NCI-H1105 treated with DMSO at 0.1 percent for 48 hours (cell line): ENCODE measurements around the gene DDX39B.
"Not testable (repeated sequence)": the region's sequence is repeated elsewhere in the genome, so short reads cannot be mapped to it uniquely, and the experiment has no call there.

Experiments
- DNase-seq: peaks from one replicate; lab custom pipeline; 2025; lab: John Stamatoyannopoulos, UW

DDX39B gene

DNA sequence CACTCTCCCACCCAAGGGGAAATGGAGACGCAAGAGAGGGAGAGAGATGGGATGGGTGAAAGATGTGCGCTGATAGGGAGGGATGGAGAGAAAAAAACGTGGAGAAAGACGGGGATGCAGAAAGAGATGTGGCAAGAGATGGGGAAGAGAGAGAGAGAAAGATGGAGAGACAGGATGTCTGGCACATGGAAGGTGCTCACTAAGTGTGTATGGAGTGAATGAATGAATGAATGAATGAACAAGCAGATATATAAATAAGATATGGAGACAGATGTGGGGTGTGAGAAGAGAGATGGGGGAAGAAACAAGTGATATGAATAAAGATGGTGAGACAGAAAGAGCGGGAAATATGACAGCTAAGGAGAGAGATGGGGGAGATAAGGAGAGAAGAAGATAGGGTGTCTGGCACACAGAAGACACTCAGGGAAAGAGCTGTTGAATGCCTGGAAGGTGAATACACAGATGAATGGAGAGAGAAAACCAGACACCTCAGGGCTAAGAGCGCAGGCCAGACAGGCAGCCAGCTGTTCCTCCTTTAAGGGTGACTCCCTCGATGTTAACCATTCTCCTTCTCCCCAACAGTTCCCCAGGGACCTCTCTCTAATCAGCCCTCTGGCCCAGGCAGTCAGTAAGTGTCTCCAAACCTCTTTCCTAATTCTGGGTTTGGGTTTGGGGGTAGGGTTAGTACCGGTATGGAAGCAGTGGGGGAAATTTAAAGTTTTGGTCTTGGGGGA lies 34.3 kb upstream of the DDX39B start:
- no peak for DNase-seq

GRCh38 chr6:31575335-31575901 lies 33.6 kb upstream of the DDX39B start, which contains the start of gene TNF:
TSS of gene TNF (plus strand) at chr6:31575565. CDS start at chr6:31575742, 177 bp downstream.
- DNase-seq: no peak

GRCh38 chr6:31574106-31575061 lies 32.6 kb upstream of the DDX39B start:
- DNase-seq: no peak

GRCh38 chr6:31573239-31574105 lies 31.7 kb upstream of the DDX39B start:
- no peak for DNase-seq

DNA sequence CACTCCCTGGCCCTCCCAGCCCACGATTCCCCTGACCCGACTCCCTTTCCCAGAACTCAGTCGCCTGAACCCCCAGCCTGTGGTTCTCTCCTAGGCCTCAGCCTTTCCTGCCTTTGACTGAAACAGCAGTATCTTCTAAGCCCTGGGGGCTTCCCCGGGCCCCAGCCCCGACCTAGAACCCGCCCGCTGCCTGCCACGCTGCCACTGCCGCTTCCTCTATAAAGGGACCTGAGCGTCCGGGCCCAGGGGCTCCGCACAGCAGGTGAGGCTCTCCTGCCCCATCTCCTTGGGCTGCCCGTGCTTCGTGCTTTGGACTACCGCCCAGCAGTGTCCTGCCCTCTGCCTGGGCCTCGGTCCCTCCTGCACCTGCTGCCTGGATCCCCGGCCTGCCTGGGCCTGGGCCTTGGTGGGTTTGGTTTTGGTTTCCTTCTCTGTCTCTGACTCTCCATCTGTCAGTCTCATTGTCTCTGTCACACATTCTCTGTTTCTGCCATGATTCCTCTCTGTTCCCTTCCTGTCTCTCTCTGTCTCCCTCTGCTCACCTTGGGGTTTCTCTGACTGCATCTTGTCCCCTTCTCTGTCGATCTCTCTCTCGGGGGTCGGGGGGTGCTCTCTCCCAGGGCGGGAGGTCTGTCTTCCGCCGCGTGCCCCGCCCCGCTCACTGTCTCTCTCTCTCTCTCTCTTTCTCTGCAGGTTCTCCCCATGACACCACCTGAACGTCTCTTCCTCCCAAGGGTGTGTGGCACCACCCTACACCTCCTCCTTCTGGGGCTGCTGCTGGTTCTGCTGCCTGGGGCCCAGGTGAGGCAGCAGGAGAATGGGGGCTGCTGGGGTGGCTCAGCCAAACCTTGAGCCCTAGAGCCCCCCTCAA lies 30.5 kb upstream of the DDX39B start, which contains the start of gene LTA:
TSS of gene LTA (plus strand) at position 249 of the 871 bp plus-strand sequence. CDS start at position 703, 454 bp downstream.
- DNase-seq: no peak

DNA sequence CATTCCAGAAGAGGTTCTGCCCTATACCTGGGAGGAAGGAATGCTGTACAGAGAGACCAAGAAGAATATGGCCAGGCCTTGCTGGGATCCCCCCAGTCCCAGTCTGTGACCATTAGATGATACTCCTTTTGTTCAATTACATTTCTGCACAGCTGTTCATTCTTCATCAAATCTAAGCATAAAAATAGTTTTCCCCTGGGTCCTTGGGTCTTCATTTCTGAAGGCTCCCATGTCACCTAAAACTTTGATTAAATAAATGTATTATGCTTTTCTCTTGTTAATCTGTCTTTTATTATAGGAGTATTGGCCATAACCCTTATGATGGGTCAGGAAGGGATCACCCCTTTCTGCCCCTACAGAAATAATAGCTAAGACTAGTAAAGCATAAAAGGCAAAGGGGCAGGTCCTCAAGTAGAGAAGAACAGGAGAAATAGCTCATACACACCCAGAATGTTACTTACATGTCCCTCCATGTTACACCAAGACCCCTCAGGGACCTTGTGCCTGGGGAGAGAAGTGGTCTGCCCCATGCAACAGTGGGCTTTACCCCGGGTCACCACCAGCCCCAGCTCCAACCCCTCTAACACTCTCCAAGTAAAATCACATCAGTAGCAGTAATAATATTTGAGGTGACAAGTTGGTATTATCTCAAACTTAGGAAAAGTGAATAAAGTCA lies 28.2 kb upstream of the DDX39B start:
- DNase-seq: no peak

DNA sequence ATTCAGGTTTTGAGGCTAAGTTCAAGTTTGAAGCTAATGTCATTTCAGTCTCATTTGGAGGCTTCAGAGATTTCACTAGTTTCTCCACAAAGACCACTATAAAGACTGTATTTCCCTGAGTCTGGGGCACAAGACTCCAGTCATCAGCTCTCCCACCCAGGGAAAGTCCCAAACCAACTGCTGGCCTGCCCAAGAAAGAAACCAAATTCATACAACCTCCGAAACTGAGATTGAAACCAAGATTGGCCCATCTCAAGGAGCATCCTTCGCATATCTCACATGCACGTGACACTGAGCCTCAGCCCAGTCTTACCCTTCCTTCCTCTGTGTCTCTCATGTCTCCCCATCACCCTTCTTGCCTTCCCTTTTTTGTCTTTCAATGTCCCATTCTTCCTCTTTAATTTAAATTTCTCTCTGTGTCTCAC lies 26.7 kb upstream of the DDX39B start:
- no peak for DNase-seq

- DNase-seq: no peak
Observed at GRCh38 chr6:31567531-31568370, 25.9 kb upstream of the DDX39B start.

DNA sequence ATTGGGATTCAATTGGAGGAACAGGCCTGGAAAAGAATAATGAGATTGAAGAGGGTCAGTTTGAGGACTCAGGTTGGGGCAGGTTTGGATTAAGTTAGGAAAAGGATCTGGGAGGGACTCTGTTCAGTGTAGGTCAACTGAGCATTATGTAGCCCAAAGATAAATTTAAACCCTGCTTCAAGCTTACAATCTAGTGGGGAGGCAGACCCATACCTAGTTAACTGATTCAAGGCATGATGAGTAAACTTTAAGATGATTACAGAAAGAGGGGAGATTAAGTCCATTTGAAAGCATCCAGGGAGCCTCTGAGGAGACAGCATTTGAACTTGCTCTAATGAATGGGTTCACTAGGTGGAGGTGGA lies 18.9 kb upstream of the DDX39B start:
- no peak for DNase-seq

DNA sequence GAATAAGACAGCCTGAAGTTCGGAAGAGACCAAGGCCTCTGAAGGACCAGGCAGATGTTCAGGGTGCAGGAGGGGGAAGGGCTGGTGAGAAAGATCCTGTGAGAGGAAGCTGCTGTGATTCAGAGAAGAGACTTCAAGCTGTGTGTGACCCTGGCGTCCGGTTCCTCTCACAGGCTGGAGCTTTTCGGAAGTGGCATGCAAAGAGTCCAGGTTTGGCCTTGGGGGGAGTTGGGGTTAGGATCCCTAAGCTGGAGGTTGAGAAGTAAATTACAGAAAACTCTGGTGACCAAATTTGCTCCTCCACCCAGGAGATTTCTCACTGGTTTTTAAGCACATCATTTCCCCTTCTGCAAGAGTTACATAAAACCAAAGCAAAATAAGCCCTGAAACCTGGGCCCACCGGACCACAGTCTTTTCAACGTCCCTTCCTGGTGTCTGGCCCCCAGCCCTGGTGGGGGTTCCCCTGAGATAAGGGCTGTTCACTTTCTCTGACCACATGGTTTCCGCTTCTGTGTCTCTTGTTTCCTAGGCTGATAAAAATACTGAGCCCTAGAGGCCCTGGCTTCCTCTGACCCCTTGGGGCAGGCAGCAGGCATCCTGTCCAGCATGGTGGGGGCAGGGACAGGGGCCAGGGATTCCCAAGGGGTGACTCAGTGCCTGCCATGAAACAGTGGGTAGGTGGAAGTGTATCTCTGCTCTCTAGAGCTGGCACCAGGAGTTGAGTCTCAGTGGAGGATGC lies 18.3 kb upstream of the DDX39B start:
- no peak for DNase-seq

- no peak for DNase-seq
Observed at GRCh38 chr6:31559606-31559957, 17.8 kb upstream of the DDX39B start.

DNA sequence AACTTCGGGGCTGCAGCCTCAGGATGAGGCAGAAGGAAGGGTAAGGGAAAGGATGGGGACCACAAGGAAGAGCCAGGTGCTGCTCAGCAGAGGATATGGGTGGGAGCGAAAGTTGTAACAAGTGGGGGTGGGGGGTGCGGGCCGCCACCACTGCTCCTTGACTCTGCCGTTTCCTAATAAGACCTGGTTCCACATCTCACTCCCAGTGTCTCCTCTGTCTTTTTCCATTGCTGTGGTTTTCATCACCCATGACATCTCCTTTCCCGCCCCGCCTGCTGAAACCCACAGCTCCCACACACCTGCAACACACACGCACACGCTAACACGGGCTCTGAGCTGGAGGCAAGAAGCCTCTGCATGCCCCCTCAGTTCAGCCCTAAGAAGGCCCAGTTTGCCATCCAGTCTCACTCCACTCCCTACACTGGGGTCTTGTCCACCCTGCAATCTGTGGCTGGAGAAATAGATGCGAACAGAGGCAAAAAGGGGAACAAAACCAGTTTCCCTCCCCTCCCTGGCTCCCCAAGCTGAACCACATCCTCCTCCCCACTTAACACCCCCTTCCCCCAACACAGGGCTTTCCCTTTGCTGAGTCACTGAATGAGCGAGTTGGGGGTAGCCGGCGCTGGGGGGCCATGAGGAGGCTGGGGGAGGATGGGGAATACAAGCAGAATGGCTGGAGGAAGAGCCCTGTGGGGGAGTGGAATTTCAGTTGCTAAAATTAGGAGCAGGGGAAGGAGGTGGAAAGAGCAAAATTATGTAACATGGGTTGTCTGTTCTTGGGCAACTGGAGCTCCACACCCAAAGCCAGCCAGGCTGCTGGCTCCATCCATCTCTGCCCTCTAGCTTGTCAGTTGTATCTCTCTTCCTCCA lies 17.1 kb upstream of the DDX39B start:
- no peak for DNase-seq

GRCh38 chr6:31558318-31558625 lies 16.5 kb upstream of the DDX39B start:
- DNase-seq: no peak

DNA sequence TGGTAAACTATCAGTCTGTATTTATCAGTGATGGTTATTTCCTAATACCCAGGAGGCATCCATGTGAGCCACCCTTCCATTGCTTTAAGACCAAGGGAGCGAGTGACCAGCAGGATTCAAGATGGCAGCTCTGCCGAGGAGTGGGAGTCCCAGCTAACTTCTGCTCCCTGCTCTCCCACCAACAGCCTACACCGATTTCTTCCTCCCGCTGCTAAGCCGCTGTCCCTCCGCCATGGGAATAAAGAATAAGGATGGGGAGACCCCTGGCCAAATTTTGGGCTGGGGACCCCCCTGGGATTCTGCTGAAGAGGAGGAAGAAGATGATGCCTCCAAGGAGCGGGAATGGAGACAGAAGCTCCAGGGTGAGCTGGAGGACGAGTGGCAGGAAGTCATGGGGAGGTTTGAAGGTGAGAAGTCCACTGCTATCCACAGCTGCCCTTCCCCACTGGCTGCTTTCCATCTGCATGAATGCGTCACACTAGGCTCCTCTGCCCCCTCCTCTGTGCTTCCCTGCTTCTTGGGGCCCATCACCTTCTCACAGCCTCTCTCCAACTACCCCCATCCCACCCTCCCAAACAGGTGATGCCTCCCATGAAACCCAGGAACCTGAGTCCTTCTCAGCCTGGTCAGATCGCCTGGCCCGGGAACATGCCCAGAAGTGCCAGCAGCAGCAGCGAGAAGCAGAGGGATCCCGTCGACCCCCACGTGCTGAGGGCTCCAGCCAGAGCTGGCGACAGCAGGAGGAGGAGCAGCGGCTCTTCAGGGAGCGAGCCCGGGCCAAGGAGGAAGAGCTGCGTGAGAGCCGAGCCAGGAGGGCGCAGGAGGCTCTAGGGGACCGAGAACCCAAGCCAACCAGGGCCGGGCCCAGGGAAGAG lies 15.9 kb upstream of the DDX39B start:
- no peak for DNase-seq

DNA sequence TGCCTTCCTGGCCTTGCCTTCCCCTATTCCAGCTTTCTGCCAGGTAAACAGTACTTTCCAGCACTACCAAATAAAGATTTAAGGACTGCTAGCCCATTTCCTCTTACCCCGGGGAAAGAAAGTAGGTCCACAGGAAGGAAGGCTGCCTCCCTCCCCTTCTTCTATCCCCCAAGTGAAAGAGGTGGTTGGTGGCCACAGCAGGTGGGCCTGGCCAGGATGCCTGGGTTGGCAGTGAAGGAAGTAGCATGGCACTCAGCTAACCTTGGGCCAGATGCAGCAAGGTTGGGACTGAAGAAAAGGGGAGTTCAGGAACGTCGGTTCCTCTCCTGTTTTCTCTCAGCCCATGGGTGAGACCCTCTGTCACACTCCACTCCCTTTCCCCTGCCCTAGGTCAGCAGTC lies 14.5 kb upstream of the DDX39B start:
- DNase-seq: no peak

GRCh38 chr6:31551371-31551770 lies 9.6 kb upstream of the DDX39B start:
- DNase-seq: not testable (repeated sequence)

GRCh38 chr6:31548544-31548873 lies 6.7 kb upstream of the DDX39B start:
- DNase-seq: no peak
